HCT116 (cell line): ENCODE measurements around the gene SOD3. TPM values are rescaled to one million over a fixed set of nuclear protein-coding genes. Genes with fewer than 3 reads are reported as not detected.

Experiments used
- ATAC-seq: fragments of 200-7000 bp; cut with Tn5 transposase; 2 replicates; pipeline ENCODE4 v1.9.1; 2020; ENCODE audit warnings: mild to moderate bottlenecking, moderate library complexity
- BruUV-seq: library from RNA; stranded (reverse); fragments of 400-500 nt; replicated peaks from 2 replicates; lab custom pipeline; 2021; lab: Mats Ljungman, UMichigan
- CTCF ChIA-PET: fragments of 300-600 bp; sonication (Branson Sonifier 250); formaldehyde crosslinking; loops from one replicate; lab custom pipeline; 2021; ENCODE audit warnings: antibody characterized with exemption; lab: Charles Lee
- POLR2A ChIA-PET: fragments of 300-600, 350-600 bp; sonication (Branson Sonifier 250); formaldehyde crosslinking; loops from one replicate; lab custom pipeline; 2021; ENCODE audit warnings: antibody characterized with exemption; lab: Charles Lee
- RAD21 ChIA-PET, 2 experiments: fragments of 300-600 bp; sonication (Branson Sonifier 250); formaldehyde crosslinking; loops; one replicate each; lab custom pipeline; 2023; ENCODE audit warnings: low total read pairs in 2 of 2; ENCODE audit not compliant: uncharacterized antibody in 2 of 2, unreplicated experiment in 2 of 2, low non-redundant PET in 1 of 2; lab: Charles Lee
- DNase-seq: peaks from one replicate; pipeline ENCODE4 v3.0.0-alpha.2; 2010; ENCODE audit warnings: low read depth, low spot score
- H2AFZ ChIP-seq: fragments of 200-600 bp; shearing (Covaris generic), sonication (generic); 2 replicates; pipeline ENCODE4 v1.6.1; 2017; ENCODE audit warnings: low read depth, mixed run types, mixed read lengths, antibody characterized with exemption, low read length; ENCODE audit not compliant: poor library complexity, severe bottlenecking
- H3K27ac ChIP-seq: 2 replicates; pipeline ENCODE4 v1.5.1; 2012; ENCODE audit warnings: low read depth, low read length
- H3K27me3 ChIP-seq: fragments of 200-600 bp; sonication (generic); 2 replicates; pipeline ENCODE4 v1.6.1; 2016; ENCODE audit warnings: mixed run types, low read length, mixed read lengths; ENCODE audit not compliant: insufficient read depth
- H3K36me3 ChIP-seq, 2 experiments: fragments of 200-500 bp in 1 of 2; fragments of 200-600 bp in 1 of 2; sonication (Bioruptor generic) in 1 of 2; sonication (generic) in 1 of 2; 2 replicates each; pipeline versions ENCODE4 v1.5.1 to v1.6.1; 2014 to 2016; ENCODE audit warnings: low read length in 2 of 2, inconsistent platforms in 1 of 2, mixed read lengths in 1 of 2, mixed run types in 1 of 2; ENCODE audit not compliant: insufficient read depth in 2 of 2, control insufficient read depth in 1 of 2
- H3K4me1 ChIP-seq, 2 experiments: fragments of 200-600 bp in 1 of 2; sonication (generic) in 1 of 2; 2 replicates each; pipeline versions ENCODE4 v1.5.1 to v1.6.1; 2012 to 2017; ENCODE audit warnings: low read length in 2 of 2, inconsistent platforms in 1 of 2, mild to moderate bottlenecking in 1 of 2, mixed read lengths in 1 of 2, mixed run types in 1 of 2, moderate library complexity in 1 of 2; ENCODE audit not compliant: insufficient read depth in 2 of 2, control insufficient read depth in 1 of 2
- H3K4me2 ChIP-seq: fragments of 200-600 bp; sonication (generic); 2 replicates; pipeline ENCODE4 v1.6.1; 2017; ENCODE audit warnings: mixed run types, low read length, mixed read lengths
- H3K4me3 ChIP-seq, 2 experiments: fragments of 200-600 bp in 1 of 2; sonication (generic) in 1 of 2; replicated peaks in 1 of 2; 2 replicates each; pipeline ENCODE4 v1.5.1; 2011 to 2016; ENCODE audit warnings: low read length in 2 of 2, control low read depth in 1 of 2, low read depth in 1 of 2, mild to moderate bottlenecking in 1 of 2, mixed read lengths in 1 of 2, mixed run types in 1 of 2
- H3K79me2 ChIP-seq: fragments of 200-600 bp; sonication (generic); 2 replicates; pipeline ENCODE4 v1.6.1; 2017; ENCODE audit warnings: mild to moderate bottlenecking, mixed run types, low read length, moderate library complexity, mixed read lengths; ENCODE audit not compliant: insufficient read depth
- H3K9ac ChIP-seq: fragments of 200-600 bp; sonication (generic); 2 replicates; pipeline ENCODE4 v1.6.1; 2016; ENCODE audit warnings: low read length, mixed read lengths
- H3K9me2 ChIP-seq: fragments of 200-600 bp; sonication (generic), shearing (Covaris generic); 2 replicates; pipeline ENCODE4 v1.6.1; 2017; ENCODE audit warnings: mixed run types, mild to moderate bottlenecking, moderate library complexity; ENCODE audit not compliant: insufficient read depth
- H3K9me3 ChIP-seq, 2 experiments: fragments of 200-500 bp in 1 of 2; fragments of 200-600 bp in 1 of 2; sonication (Bioruptor generic) in 1 of 2; sonication (generic) in 1 of 2; 2 replicates each; pipeline ENCODE4 v1.6.1; 2014 to 2017; ENCODE audit warnings: low read length in 2 of 2, mixed read lengths in 2 of 2, inconsistent platforms in 1 of 2, low read depth in 1 of 2, mild to moderate bottlenecking in 1 of 2, mixed run types in 1 of 2, moderate library complexity in 1 of 2; ENCODE audit not compliant: control insufficient read depth in 1 of 2, insufficient read depth in 1 of 2
- H4K20me1 ChIP-seq: fragments of 200-600 bp; sonication (generic), shearing (Covaris generic); 2 replicates; pipeline ENCODE4 v1.6.1; 2017; ENCODE audit warnings: mixed run types, mild to moderate bottlenecking, moderate library complexity; ENCODE audit not compliant: insufficient read depth
- CBX3 ChIP-seq: IDR thresholded peaks from 2 replicates; pipeline ENCODE4 v1.6.1; 2012; ENCODE audit warnings: low read depth
- CEBPB ChIP-seq: IDR thresholded peaks from 2 replicates; pipeline ENCODE4 v1.6.1; 2012; ENCODE audit warnings: low read depth
- ELF1 ChIP-seq: IDR thresholded peaks from 2 replicates; pipeline ENCODE4 v1.6.1; 2012; ENCODE audit warnings: low read depth, borderline replicate concordance
- EZH2 ChIP-seq: fragments of 200-600 bp; sonication (generic); IDR thresholded peaks from 2 replicates; pipeline ENCODE4 v1.6.1; 2017; ENCODE audit warnings: antibody characterized with exemption, mixed run types
- EZH2phosphoT487 ChIP-seq: fragments of 200-600 bp; IDR thresholded peaks from 2 replicates; pipeline ENCODE4 v1.6.1; 2018; ENCODE audit warnings: antibody characterized with exemption, borderline replicate concordance
- FOSL1 ChIP-seq: IDR thresholded peaks from 2 replicates; pipeline ENCODE4 v1.6.1; 2012; ENCODE audit warnings: low read depth
- JUND ChIP-seq: IDR thresholded peaks from 2 replicates; pipeline ENCODE4 v1.6.1; 2012
- POLR2A ChIP-seq: IDR thresholded peaks from 2 replicates; pipeline ENCODE4 v1.7.0; 2011; ENCODE audit warnings: borderline replicate concordance; ENCODE audit not compliant: insufficient read depth, insufficient read length; ENCODE audit errors: extremely low read depth
- RAD21 ChIP-seq: IDR thresholded peaks from 2 replicates; pipeline ENCODE4 v1.6.1; 2012; ENCODE audit warnings: low read depth, mild to moderate bottlenecking
- SP1 ChIP-seq: IDR thresholded peaks from 2 replicates; pipeline ENCODE4 v1.6.1; 2012; ENCODE audit warnings: low read depth
- TCF7L2 ChIP-seq: IDR thresholded peaks from 2 replicates; pipeline ENCODE4 v1.7.0; 2011; ENCODE audit warnings: borderline replicate concordance, inconsistent platforms; ENCODE audit not compliant: insufficient read depth, insufficient read length; ENCODE audit errors: extremely low read depth
- YY1 ChIP-seq: IDR thresholded peaks from 2 replicates; pipeline ENCODE4 v1.6.1; 2011; ENCODE audit warnings: low read length, low read depth, moderate library complexity, mild to moderate bottlenecking; ENCODE audit not compliant: insufficient replicate concordance; ENCODE audit errors: extremely low read depth
- ZBTB33 ChIP-seq: IDR thresholded peaks from 2 replicates; pipeline ENCODE4 v1.6.1; 2011; ENCODE audit warnings: mild to moderate bottlenecking, low read length, moderate library complexity; ENCODE audit not compliant: insufficient replicate concordance; ENCODE audit errors: extremely low read depth
- ZNF274 ChIP-seq: fragments of 200-500 bp; sonication (Bioruptor generic); IDR thresholded peaks from 2 replicates; pipeline ENCODE4 v1.6.1; 2014; ENCODE audit warnings: mild to moderate bottlenecking, low read depth, low read length, inconsistent platforms
- intact Hi-C: fragments of 100-400 bp; cut with micrococcal nuclease; formaldehyde crosslinking; loops from 2 replicates; pipeline ENCODE4 v1.10.0; 2022
- total RNA-seq: library from RNA; stranded (reverse); gene quantifications from one replicate; pipeline ENCODE4 v1.2.1, GENCODE V29; 2021; ENCODE audit not compliant: unreplicated experiment
- TF ChIP-seq, protein P1 (sequence below), 3 experiments: fragments of 200-600 bp in 1 of 3; sonication (generic) in 1 of 3; IDR thresholded peaks in 2 of 3; conservative IDR thresholded peaks in 1 of 3; 2 replicates each; pipeline ENCODE4 v1.5.1; 2012 to 2017; ENCODE audit warnings: low read depth in 2 of 3, low read length in 2 of 3, antibody characterized with exemption in 1 of 3, borderline replicate concordance in 1 of 3, control low read depth in 1 of 3, mild to moderate bottlenecking in 1 of 3, mixed read lengths in 1 of 3, mixed run types in 1 of 3, moderate library complexity in 1 of 3; ENCODE audit not compliant: insufficient read depth in 1 of 3
- TF ChIP-seq, protein P2 (sequence below): IDR thresholded peaks from 2 replicates; pipeline ENCODE4 v1.6.1; 2012
- TF ChIP-seq, protein P3 (sequence below): IDR thresholded peaks from 2 replicates; pipeline ENCODE4 v1.6.1; 2012; ENCODE audit warnings: low read depth

SOD3 gene
- total RNA-seq, 1 experiment from 2014 or later: 0.25 TPM

DNA sequence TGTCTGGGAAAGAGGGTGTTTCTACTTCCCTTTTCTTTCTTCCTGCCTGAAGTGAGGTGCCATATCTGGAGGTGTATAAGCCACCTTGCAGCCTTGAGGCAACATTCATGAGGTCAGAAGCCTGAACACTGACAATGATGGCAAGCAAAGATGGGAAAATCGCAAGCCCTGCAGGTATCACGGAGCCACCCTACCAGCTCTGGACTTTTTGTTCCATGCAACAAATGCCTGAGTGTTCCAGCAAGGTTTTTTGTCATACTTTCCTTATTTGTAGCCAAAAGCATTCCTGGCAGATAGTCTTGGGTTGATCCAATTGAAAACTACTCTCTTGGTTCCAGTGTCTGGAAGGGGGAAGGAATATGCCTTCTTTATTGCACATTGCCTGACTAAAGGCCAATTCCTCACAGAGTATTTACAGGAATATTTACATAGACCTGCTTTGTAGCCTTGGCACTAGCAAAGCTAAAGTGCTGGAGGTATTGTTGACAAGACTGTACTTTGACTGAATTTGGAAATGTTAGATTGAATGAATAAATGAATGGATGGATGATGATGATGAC is 14.4 kb upstream of the SOD3 start:
- Histone ChIP-seq H3K27ac (no peak overlapping the region), H3K27me3 (peaks cover 23% of the 10 kb centered on the region; the same call in 1 of the 2 replicates), H3K4me2 (no peak overlapping the region), H3K4me3 (no peak overlapping the region), H2AFZ (no peak overlapping the region), H3K9me2 (no peaks in the 10 kb centered on the region), H4K20me1 (no peaks in the 10 kb centered on the region), H3K79me2 (no peaks in the 10 kb centered on the region), H3K9me3 (no peaks in the 10 kb centered on the region), H3K4me1 (no peaks in the 10 kb centered on the region), H3K36me3 (no peaks in the 10 kb centered on the region), H3K9ac (no peak overlapping the region)
- no TSS peak for BruUV-seq
- intact Hi-C loops: no loop called here
- CTCF ChIA-PET: no interaction called here
- DNase-seq (no peak), ATAC-seq (no peak)
- TF ChIP-seq JUND: no peak
- TF ChIP-seq FOSL1: no peak
- TF ChIP-seq ELF1: no peak
- TF ChIP-seq, protein P1, sequence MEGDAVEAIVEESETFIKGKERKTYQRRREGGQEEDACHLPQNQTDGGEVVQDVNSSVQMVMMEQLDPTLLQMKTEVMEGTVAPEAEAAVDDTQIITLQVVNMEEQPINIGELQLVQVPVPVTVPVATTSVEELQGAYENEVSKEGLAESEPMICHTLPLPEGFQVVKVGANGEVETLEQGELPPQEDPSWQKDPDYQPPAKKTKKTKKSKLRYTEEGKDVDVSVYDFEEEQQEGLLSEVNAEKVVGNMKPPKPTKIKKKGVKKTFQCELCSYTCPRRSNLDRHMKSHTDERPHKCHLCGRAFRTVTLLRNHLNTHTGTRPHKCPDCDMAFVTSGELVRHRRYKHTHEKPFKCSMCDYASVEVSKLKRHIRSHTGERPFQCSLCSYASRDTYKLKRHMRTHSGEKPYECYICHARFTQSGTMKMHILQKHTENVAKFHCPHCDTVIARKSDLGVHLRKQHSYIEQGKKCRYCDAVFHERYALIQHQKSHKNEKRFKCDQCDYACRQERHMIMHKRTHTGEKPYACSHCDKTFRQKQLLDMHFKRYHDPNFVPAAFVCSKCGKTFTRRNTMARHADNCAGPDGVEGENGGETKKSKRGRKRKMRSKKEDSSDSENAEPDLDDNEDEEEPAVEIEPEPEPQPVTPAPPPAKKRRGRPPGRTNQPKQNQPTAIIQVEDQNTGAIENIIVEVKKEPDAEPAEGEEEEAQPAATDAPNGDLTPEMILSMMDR (IDR thresholded peaks at IDR 0.05 in 2 of 3, conservative IDR thresholded peaks at IDR 0.05 in 1 of 3; ENCODE audit: borderline replicate concordance in 1 of 3, insufficient read depth in 1 of 3, low read depth in 2 of 3, low read length in 2 of 3): no peak
- TF ChIP-seq, protein P2, sequence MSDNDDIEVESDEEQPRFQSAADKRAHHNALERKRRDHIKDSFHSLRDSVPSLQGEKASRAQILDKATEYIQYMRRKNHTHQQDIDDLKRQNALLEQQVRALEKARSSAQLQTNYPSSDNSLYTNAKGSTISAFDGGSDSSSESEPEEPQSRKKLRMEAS: no peak
- TF ChIP-seq POLR2A: no peak
- no peak for TF ChIP-seq TCF7L2
- no peak for TF ChIP-seq ZBTB33
- TF ChIP-seq EZH2phosphoT487: no peak
- no peak for TF ChIP-seq ZNF274
- no peak for TF ChIP-seq CEBPB
- TF ChIP-seq SP1: no peak
- no peak for TF ChIP-seq CBX3
- TF ChIP-seq, protein P3, sequence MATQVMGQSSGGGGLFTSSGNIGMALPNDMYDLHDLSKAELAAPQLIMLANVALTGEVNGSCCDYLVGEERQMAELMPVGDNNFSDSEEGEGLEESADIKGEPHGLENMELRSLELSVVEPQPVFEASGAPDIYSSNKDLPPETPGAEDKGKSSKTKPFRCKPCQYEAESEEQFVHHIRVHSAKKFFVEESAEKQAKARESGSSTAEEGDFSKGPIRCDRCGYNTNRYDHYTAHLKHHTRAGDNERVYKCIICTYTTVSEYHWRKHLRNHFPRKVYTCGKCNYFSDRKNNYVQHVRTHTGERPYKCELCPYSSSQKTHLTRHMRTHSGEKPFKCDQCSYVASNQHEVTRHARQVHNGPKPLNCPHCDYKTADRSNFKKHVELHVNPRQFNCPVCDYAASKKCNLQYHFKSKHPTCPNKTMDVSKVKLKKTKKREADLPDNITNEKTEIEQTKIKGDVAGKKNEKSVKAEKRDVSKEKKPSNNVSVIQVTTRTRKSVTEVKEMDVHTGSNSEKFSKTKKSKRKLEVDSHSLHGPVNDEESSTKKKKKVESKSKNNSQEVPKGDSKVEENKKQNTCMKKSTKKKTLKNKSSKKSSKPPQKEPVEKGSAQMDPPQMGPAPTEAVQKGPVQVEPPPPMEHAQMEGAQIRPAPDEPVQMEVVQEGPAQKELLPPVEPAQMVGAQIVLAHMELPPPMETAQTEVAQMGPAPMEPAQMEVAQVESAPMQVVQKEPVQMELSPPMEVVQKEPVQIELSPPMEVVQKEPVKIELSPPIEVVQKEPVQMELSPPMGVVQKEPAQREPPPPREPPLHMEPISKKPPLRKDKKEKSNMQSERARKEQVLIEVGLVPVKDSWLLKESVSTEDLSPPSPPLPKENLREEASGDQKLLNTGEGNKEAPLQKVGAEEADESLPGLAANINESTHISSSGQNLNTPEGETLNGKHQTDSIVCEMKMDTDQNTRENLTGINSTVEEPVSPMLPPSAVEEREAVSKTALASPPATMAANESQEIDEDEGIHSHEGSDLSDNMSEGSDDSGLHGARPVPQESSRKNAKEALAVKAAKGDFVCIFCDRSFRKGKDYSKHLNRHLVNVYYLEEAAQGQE: no peak
- no peak for TF ChIP-seq YY1
- TF ChIP-seq EZH2: no peak
- TF ChIP-seq RAD21: no peak
- POLR2A ChIA-PET: no interaction called here
- RAD21 ChIA-PET: no interaction called here
